AG04450 (cell line): ENCODE data around the gene SMU1. TPM values are rescaled to one million over a fixed set of nuclear protein-coding genes. Genes with fewer than 3 reads are reported as not detected.

Experiments
- CTCF ChIA-PET: fragments of 300-600, 350-600 bp; formaldehyde crosslinking; extraction: SDS; loops from one replicate; lab custom pipeline; 2022; ENCODE audit warnings: antibody characterized with exemption, inconsistent platforms; lab: Charles Lee
- POLR2A ChIA-PET: fragments of 350-600 bp; formaldehyde crosslinking; extraction: SDS; loops from one replicate; lab custom pipeline; 2021; ENCODE audit warnings: antibody characterized with exemption, inconsistent platforms; lab: Yijun Ruan, JAX
- DNase-seq: peaks from one replicate; pipeline ENCODE4 v3.0.0-alpha.2; 2011; ENCODE audit warnings: low read depth, low spot score
- H3K27ac ChIP-seq: one replicate; pipeline ENCODE4 v1.5.1; 2012; ENCODE audit warnings: low read depth, low read length, control low read depth
- H3K27me3 ChIP-seq: one replicate; pipeline ENCODE4 v1.6.0; 2012; ENCODE audit warnings: low read length; ENCODE audit not compliant: control insufficient read depth, insufficient read depth
- H3K4me3 ChIP-seq: 2 replicates; pipeline ENCODE4 v1.5.1; 2011; ENCODE audit warnings: mild to moderate bottlenecking, low read depth, low read length, control low read depth
- H3K9me3 ChIP-seq: 2 replicates; pipeline ENCODE4 v1.5.1; 2012; ENCODE audit warnings: low read length; ENCODE audit not compliant: control insufficient read depth, insufficient read depth
- polyA plus RNA-seq: library from polyadenylated mRNA; depleted of rRNA; stranded (reverse); fragments of >200 nt; gene quantifications from 2 replicates; pipeline ENCODE4 v1.2.3, GENCODE V29; 2011
- TF ChIP-seq, protein P1 (sequence below): IDR thresholded peaks from 2 replicates; pipeline ENCODE4 v1.5.1; 2011; ENCODE audit warnings: low read depth, low read length, control low read depth, inconsistent platforms

SMU1 gene
- polyA plus RNA-seq, 1 experiment: 19.6 TPM

DNA sequence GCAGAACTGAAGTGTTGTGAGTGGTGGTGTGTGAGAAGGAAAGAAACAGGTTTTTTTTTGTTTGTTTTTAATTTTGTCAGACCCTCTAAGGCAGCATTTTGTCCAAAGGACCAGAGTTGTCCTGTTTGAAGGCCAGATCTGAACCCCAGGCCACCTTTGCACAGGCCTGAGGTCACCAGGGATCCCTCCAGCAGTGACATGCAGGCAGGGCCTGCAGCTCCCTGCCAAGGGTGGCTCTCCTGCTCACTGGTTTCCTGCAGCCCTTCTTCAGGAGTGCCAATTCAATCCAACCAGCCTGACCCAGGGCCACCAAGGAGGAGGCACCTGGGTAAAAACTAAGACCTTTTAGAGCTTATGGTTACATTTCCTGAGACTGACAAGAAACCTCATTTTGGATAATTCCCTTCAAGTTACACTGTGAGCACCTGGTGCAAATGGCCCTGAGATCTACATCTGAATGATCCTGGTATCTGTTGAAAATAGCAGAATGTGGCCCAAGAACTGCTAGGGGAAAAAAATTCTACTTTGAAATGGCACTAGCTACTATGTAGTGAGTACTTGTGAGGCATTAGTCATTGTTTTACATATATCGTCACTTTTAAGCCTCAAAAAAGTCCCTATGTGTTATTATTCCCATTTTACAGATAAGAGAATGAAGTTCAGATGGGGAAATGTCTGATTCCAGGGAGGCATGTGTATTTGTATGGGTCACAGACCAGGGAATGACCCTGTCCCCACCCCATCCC is 33.5 kb upstream of the SMU1 start:
- H3K27ac ChIP-seq: no peak overlapping the region
- H3K4me3 ChIP-seq: no peak overlapping the region
- ChIA-PET POLR2A (no interaction called here), CTCF (no interaction called here)
- no peak for DNase-seq
- no peaks in the 10 kb centered on the region for H3K27me3 ChIP-seq
- TF ChIP-seq, protein P1, sequence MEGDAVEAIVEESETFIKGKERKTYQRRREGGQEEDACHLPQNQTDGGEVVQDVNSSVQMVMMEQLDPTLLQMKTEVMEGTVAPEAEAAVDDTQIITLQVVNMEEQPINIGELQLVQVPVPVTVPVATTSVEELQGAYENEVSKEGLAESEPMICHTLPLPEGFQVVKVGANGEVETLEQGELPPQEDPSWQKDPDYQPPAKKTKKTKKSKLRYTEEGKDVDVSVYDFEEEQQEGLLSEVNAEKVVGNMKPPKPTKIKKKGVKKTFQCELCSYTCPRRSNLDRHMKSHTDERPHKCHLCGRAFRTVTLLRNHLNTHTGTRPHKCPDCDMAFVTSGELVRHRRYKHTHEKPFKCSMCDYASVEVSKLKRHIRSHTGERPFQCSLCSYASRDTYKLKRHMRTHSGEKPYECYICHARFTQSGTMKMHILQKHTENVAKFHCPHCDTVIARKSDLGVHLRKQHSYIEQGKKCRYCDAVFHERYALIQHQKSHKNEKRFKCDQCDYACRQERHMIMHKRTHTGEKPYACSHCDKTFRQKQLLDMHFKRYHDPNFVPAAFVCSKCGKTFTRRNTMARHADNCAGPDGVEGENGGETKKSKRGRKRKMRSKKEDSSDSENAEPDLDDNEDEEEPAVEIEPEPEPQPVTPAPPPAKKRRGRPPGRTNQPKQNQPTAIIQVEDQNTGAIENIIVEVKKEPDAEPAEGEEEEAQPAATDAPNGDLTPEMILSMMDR: no peak
- no peaks in the 10 kb centered on the region for H3K9me3 ChIP-seq

- no peak overlapping the region for H3K27ac ChIP-seq
- POLR2A ChIA-PET: interaction anchor here (1.1 kb wide), 1 partner anchor 58 kb away, joined by 3 read pairs; the partner anchor contains the start of gene B4GALT1
- no peaks in the 10 kb centered on the region for H3K9me3 ChIP-seq
- no peak for DNase-seq
- CTCF ChIA-PET: no interaction called here
- TF ChIP-seq, protein P1: no peak
- H3K4me3 ChIP-seq: no peak overlapping the region
- H3K27me3 ChIP-seq: no peaks in the 10 kb centered on the region
Measured at GRCh38 chr9:33109097-33109496, 32.6 kb upstream of the SMU1 start.

DNA sequence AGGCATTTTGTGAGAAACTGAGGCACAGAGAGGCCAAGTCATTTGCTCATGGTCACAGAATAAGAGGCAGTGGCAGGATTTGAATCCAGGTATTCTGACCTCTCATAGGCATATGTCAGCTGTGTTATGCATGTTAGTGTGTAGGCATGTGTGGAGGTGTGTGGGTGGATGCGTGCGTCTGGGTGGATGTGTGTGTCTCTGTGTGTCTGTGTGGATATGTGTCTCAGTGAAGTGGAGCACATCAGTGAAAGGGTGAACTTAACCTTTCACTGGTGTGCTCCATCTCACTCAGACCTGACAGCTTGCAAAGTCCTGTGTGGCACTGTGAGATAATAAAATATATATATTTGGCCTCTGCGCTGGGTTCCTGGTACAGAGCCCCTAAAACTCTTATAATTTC is 32.0 kb upstream of the SMU1 start:
- Histone ChIP-seq H3K9me3 (no peaks in the 10 kb centered on the region), H3K27ac (no peak overlapping the region), H3K4me3 (no peak overlapping the region), H3K27me3 (no peaks in the 10 kb centered on the region)
- CTCF ChIA-PET: no interaction called here
- no peak for DNase-seq
- POLR2A ChIA-PET: interaction anchor here (1.1 kb wide), 1 partner anchor 58 kb away, joined by 3 read pairs; the partner anchor contains the start of gene B4GALT1
- TF ChIP-seq, protein P1: no peak

DNA sequence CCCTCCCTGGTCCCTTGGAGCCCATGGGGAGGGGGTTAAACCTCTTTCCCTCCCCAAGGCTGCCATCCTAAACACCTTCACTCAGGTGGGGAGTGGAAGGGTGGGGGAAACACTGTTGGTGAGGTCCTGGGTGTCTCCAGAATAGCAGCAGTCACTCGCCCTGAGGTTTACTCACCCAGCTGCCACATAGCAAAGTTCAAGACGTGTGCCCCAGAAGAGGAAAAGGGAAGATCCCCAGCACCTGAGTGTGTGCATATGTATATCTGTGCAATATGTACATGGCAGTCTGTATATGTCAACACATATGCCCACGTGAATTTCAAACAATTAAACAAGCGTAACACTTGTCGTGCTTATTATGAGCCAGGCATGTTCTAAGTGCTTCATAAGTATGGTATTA is 31.3 kb upstream of the SMU1 start:
- POLR2A ChIA-PET: interaction anchor here (0.6 to 1.1 kb wide), 2 partner anchors 74 to 119 kb away, joined by 3 to 5 read pairs; no protein-coding TSS in a partner anchor

More for the DNA sequence above, 31.3 kb upstream of the SMU1 start:
- no peaks in the 10 kb centered on the region for H3K9me3 ChIP-seq
- H3K27ac ChIP-seq: peak overlapping the region; percentile 93
- CTCF ChIA-PET: no interaction called here
- TF ChIP-seq, protein P1: no peak
- no peak for DNase-seq
- H3K27me3 ChIP-seq: no peaks in the 10 kb centered on the region
- H3K4me3 ChIP-seq: no peak overlapping the region
